ENCODE results near the gene RIC8A.
A peak's percentile ranks its signal among the peaks of the same experiment; 100 is the strongest.

The RIC8A gene

GRCh38 chr11:250740-251299 is 43.3 kb downstream of the RIC8A start:
- DNase-seq = peak; percentile 50

DNA sequence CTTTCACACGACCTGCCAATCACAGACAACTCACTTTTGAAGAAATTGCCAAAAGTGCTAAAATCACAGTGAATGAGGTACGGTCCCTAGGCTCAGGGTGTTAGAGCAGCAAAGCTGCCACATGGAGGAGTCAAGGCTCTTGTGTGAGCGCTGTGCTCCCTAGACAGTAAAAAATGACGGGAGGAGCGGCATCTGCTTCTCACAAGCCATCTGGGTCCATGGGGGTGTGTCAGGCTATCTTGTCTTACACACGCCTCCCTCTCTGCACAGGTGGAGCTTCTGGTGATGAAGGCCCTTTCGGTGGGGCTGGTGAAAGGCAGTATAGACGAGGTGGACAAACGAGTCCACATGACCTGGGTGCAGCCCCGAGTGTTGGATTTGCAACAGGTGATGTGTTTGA is 44.0 kb downstream of the RIC8A start:
- DNase-seq = no peak

- no peak for DNase-seq
Measured at GRCh38 chr11:252666-253065, 45.2 kb downstream of the RIC8A start.

- no peak for DNase-seq
Measured at GRCh38 chr11:253160-253885, 45.8 kb downstream of the RIC8A start.

DNA sequence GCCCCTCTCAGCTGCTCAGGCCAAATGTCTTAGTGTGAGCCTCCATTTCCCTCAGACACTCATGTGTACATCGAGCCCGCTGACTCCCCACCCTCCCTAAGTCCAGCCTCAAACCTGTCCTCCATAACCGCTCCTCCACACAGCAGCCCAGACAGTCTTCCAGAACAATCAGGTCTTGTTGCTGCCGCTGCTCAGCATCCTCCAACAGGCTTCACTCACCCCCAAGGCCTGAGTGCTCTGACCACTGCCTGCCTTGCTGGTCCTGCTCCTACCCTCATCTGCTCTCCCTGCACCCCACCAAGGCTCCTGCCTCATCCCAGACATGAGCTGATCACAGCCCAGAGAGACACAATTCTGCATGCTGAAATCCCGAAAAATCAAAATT is 46.4 kb downstream of the RIC8A start:
- no peak for DNase-seq

- DNase-seq = no peak
Measured at GRCh38 chr11:255176-255575, 47.7 kb downstream of the RIC8A start.

DNA sequence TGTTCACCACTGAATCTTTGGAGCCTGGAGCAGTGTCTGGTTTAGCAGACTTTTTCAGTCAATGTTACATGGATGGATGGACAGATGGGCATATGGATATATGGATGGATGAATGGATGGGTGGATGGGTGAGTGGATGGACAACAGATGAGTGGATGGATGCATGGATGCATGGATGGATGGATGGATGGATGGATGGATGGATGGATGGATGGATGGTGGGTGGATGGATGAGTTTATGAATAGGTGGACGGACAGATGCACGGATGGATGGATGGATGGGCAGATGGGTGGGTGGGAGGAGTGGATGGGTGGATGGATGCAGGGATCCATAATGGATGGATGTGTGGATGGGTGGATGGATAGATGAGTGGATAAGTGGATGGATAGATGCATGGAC is 48.3 kb downstream of the RIC8A start:
- no peak for DNase-seq

DNA sequence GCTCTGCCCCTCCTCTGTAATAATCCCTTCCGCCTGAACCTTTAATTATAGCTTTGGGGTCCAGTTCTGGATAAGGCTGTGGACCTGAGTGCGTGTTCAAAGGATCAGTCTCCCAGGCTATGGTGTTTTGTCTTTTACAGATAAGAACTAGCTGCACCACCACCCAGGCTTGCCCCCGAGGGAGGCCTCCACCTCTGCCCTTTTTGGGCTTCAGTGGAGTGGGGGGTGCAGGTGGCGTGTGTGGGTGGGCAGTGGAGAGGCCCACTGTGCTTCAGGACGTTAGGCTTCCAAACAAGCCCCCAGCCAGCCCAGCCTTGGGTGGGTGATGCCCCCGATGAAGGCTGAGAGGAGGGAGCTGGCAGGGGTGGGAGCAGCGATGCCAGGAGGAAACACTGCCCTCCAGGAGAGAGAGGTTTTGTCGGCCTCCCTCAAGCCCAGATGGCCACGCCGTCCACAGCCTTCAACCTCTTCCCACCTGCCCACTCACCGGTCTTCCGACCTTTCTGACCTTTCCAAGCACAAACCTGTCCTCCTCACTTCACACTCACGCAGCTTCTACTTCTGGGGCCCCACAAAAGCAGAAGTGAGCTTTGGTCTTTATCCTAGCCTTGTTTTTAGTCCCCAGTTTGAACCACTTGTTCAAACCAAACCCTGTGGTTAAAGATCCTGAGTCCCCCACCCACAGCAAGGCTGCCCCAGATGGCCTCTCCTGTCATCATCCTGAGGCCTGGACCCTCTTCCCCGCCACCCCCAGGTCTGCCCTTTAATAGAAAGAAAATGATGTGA is 49.6 kb downstream of the RIC8A start:
- DNase-seq = no peak

DNA sequence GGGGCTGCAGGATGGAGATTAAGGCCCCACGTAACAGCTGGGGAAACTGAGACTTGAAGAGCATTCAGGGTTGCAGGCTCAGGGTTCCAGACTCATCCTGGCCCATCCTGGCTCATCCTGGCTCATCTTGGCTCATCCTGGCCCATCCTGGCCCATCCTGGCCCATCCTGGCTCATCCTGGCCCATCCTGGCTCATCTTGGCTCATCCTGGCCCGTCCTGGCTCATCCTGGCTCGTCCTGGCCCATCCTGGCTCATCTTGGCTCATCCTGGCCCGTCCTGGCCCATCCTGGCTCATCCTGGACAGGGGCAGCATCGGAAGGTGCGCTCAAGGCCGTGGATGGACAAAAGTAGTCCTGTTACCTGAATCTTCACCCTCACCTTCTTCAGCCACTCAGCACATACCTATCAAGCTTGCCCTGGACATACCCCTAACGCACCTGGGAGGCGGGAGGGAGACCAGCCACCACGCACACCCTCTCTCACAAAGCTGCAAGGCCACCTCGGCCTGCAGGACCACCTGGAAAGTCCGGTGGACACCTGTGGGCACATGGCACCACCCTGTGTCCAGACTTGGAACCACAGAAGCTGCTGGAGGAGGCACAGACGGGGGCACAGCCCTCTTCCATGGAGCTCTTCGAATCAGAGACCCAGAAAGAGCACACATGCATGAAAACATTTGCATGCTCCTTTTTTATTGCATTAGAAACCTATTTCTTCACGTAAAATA is 50.4 kb downstream of the RIC8A start:
- DNase-seq = no peak

GRCh38 chr11:259413-259812 is 51.9 kb downstream of the RIC8A start:
- no peak for DNase-seq

- no peak for DNase-seq
Measured at GRCh38 chr11:261624-262023, 54.1 kb downstream of the RIC8A start.
